Fibroblast of skin of scalp (primary cell): ENCODE measurements around the gene SLC7A9.
A peak's percentile ranks its signal among the peaks of the same experiment; 100 is the strongest.
"Not testable (repeated sequence)": the region's sequence is repeated elsewhere in the genome, so short reads cannot be mapped to it uniquely, and the experiment has no call there.

Source experiments
- DNase-seq: peaks from one replicate; pipeline ENCODE4 v3.0.0-alpha.2; 2013

Gene SLC7A9

GRCh38 chr19:32863301-32863700, 6.3 kb downstream of the SLC7A9 start:
- no peak for DNase-seq

DNA sequence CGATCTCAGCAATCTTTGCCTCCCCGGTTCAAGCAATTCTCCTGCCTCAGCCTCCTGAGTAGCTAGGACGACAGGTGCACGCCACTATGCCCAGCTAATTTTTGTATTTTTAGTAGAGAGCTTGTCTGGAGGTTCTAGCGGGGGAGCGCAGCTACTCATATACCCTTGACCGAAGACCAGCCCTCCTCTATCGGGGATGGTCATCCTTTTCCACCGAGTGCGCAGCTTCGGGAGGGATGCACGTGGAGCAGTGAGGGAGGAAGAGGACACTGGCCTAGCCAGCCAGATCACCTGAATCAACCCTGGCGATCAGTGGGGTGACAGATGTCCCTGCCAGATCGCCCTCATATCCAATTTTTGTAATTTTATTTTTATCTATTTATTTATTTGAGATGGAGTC, 6.8 kb downstream of the SLC7A9 start:
- no peak for DNase-seq

DNA sequence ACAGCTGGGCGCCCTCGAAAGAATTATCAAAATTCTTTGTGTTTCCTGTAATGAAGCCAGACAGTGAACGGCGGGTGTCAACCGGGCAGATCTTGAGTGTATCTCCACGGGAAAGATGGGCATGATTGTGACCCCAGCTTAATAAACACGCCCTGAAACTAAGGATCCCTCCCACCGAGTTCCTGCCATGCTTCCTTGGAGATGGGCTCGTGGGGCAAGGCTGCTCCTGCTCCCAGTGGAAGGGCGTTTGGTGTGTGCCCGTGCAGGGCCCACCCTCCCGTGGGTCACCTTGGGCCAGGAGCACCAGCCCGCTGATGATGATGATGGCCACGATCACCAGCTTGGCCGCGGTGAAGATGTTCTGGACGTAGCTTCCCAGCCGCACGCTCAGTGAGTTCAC, 7.4 kb downstream of the SLC7A9 start:
- DNase-seq = no peak

DNA sequence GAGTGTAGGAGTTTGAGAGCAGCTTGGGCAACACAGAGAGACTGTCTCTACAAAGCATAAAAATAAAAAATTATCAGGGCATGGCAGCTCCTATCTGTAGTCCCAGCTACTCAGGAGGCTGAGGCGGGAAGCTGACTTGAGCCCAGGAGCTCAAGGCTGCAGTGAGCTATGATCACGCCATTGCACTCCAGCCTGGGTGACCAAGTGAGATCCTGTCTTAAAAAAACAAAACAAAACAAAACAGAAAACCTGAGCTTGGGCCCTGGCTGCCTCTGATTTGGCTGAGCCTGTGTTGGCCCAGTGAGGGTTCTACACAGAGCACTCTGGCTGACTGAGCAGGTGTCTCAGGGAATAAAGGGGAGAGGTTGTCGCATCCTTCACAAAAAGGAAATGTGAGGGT, 8.0 kb downstream of the SLC7A9 start:
- no peak for DNase-seq

- no peak for DNase-seq
Observed at GRCh38 chr19:32859591-32859990, 10.0 kb downstream of the SLC7A9 start.

DNA sequence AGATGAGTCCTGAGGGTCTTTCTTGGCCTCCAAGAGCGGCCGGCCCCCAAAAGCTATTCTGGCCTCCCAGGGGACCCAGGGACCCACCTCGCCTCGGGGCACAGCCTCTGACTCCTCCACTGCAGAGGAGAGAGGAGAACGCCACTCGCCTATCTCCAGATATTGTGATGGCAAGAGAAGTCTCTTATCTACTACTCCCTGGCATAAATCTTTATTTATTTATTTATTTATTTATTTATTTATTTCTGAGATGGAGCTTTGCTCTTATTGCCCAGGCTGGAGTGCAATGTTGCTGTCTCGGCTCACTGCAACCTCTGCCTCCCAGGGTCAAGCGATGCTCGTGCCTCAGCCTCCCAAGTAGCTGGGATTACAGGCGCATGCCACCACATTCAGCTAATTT, 11.0 kb downstream of the SLC7A9 start:
- DNase-seq = no peak

DNA sequence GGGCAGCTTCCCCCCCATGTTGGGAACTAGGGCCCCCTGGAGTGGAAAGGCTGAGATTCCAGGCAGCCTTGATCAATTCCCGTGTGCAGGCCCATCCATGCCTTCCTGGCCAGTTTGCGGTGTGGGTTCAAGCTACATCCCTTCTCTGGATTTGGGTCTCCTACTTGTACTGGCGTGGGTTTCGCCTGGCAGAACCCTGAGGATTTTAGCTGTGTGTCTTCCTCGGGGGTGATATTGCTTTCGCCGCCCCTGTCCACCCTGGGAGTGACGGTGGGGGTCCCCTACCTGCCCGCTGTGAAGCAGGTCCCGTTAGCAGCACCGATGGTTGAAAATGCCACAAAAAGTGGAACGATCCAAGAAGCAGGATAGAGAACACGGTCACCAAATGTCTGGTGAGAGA, 11.4 kb downstream of the SLC7A9 start:
- no peak for DNase-seq

DNA sequence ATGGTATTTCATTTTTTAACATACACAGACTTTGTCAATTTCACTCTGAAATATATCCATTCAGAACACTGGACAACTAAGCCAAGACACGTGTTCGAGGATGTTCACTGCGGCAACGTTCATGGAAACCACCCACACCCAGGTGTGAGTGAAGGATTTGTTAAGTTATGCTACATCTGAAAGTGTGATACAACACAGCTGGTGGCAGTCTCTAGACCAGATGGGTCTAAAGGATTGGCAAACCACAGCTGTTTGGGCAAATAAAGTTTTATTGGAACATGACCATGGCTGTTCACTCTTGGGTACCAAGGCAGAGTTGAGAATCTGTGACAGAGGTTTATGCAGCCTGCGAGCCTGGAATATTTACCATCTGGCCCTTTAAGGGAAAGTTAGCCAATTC, 12.0 kb downstream of the SLC7A9 start:
- no peak for DNase-seq

DNA sequence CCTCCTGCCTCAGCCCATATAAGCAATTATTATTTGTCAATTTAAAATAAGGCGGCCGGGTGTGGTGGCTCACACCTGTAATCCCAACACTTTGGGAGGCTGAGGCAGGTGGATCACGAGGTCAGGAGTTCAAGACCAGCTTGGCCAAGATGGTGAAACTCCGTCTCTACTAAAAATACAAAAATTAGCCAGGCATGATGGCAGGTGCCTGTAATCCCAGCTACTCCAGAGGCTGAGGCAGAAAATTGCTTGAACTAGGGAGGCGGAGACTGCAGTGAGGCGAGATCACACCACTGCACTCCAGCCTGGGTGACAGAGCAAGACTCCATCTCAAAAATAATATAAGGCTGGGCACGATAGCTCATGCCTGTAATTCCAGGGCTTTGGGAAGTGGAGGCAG, 12.7 kb downstream of the SLC7A9 start:
- not testable (repeated sequence) for DNase-seq

- DNase-seq = no peak
Observed at GRCh38 chr19:32852216-32852615, 17.4 kb downstream of the SLC7A9 start.

DNA sequence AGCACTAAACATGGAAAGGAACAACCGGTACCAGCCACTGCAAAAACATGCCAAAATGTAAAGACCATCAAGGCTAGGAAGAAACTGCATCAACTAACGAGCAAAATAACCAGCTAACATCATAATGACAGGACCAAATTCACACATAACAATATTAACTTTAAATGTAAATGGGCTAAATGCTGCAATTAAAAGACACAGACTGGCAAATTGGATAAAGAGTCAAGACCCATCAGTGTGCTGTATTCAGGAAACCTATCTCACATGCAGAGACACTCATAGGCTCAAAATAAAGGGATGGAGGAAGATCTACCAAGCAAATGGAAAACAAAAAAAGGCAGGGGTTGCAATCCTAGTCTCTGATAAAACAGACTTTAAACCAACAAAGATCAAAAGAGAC, 21.5 kb downstream of the SLC7A9 start:
- not testable (repeated sequence) for DNase-seq

DNA sequence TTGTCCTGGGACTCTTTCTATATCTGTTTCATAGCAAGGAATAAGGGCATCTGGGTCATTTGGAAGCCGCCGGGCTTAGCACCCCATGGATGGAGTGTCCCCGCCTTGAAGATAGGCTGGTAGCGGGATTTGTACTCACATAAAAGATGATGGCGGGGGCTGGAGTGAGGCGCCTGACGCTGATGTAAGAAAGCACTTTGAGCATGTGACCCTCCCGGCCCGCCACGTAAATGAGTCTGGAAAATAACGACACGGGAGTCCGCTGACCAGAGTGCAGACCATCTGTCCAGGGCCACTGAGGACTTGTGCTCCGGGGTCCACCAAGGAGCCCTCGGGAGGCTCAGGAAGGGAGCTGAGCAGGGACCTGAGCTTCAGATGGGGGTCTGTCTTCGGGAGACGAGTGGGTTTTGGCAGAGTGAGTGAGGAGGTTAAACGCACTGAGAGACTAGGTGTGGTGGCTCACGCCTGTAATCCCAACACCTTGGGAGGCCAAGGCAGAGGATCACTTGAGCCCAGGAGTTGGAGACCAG, 25.8 kb downstream of the SLC7A9 start:
- no peak for DNase-seq

DNA sequence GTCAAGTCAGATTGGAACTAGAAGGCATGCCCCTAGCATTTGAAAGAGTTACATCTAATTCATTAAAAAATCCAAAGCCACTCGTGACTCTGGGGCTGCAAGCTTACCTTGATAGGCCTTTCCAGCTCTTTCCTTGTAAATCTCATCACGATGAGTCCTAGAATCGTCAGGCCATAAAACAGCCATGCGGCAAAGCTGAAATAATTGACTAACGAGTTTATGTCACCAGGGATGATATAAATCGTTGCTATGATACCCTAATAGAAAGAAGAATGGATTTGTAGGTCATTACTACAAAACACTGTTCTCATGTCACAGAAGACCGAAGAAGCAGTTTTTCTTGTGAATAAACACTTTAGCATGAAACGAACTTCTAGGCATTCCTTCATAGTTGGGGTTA, 27.5 kb downstream of the SLC7A9 start:
- DNase-seq = no peak

GRCh38 chr19:32837531-32837930, 32.0 kb downstream of the SLC7A9 start:
- DNase-seq = no peak

DNA sequence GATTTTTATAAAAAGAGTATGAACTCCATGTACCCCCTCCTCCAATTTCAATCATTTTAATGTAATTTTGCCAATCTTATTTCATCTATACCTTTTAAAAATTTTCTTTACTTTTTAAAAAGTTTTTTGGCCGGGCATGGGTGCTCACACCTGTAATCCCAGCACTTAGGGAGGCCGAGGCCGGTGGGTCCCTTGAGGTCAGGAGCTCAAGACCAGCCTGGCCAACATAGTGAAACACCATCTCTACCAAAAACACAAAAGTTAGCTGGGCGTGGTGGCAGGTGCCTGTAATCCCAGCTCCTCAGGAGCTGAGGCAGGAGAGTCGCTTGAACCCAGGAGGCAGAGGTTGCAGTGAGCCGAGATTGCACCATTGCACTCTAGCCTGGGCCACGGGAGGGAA, 36.2 kb downstream of the SLC7A9 start:
- DNase-seq = not testable (repeated sequence)

- not testable (repeated sequence) for DNase-seq
Observed at GRCh38 chr19:32832825-32833224, 36.7 kb downstream of the SLC7A9 start.

DNA sequence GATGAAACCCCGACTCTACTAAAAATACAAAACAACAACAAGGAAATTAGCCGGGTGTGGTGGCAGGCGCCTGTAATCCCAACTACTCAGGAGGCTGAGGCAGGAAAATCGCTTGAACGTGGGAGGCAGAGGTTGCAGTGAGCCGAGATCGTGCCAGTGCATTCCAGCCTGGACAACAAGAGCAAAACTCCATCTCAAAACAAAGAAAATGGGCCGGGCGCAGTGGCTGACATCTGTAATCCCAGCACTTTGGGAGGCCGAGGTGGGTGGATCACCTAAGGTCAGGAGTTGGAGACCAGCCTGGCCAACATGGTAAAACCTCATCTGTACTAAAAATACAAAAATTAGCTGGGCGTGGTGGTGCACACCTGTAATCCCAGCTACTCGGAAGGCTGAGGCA, 37.5 kb downstream of the SLC7A9 start:
- DNase-seq = not testable (repeated sequence)

DNA sequence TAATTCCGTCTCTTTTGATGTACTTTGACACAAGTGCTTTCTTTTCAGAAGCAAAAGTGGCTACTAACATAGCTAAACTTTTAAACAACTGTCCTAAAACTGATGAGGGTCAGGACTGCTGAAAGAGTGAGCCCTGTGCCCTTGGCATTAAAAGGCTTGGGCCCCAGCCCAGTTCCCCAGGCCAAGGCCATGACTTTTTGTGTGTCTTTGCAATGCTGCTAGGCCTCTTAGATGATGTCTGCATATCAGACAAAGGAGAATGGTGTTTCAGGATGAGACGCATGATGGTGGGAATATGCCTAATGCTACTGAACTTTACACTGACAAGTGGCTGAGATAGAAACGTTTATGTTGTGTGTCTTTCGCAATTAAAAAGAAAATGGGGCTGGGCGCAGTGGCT, 38.0 kb downstream of the SLC7A9 start:
- DNase-seq = no peak

- DNase-seq = peak; percentile 50
Observed at GRCh38 chr19:32830231-32831014, 39.1 kb downstream of the SLC7A9 start.

DNA sequence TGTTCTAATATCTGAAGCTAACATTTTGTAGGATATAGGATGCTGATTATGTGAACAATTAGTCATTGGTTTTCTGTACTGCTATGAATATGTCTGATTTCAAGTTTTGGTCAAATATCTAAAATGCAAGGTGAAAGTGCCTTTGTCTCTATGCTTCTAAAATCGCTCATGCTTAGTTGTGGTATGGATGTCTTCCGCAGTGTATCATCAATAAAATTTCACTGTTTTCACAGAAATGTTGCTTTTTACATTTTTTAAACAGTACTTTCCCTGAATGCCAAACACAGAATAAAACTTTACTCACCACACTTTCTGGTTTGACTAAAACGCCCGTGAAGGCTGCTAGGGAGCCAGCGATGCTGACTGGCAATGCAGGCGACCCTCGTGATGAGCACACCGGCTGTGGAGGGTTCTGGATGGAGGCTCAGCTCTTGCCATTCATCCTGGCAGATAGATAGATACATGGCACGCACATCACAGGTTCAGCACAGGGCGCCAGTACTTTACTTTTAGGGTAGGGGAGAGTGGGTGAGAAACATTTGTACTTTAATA, 40.1 kb downstream of the SLC7A9 start:
- no peak for DNase-seq

DNA sequence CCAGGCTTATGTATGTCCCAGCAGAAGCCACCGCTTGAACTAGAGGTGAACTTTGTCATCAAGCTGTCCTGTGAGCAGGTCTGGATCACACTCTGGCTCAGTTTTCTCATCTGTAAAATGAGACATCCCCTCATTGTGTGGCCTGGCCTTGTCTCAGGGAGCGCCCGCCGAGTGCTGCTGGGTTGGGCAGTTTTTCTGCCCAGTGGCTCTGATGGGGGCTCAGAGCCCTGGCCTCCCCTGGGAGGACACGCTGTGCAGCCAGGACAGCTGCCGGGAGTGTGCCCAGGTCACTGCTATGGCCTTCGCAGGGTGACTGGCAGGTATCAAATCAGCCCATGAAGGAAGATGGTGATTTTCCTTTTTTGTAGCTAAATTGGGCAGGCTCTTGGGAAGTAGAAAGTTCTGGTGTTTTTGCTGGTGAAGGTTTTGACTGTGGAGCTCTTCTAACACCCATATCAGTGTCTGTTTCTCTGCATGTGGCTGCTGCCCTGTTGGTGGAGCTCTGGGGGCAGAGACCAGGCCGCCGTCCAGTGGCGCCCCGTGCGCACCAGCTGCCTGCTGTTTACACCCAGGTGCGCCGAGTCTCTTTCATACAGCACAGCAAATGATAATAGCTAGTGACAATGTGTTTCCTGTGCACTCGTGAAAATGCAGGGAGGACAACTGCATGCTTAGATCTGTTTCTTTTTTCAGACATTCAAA, 40.8 kb downstream of the SLC7A9 start:
- DNase-seq = no peak

GRCh38 chr19:32828139-32828538, 41.4 kb downstream of the SLC7A9 start:
- DNase-seq = no peak

DNA sequence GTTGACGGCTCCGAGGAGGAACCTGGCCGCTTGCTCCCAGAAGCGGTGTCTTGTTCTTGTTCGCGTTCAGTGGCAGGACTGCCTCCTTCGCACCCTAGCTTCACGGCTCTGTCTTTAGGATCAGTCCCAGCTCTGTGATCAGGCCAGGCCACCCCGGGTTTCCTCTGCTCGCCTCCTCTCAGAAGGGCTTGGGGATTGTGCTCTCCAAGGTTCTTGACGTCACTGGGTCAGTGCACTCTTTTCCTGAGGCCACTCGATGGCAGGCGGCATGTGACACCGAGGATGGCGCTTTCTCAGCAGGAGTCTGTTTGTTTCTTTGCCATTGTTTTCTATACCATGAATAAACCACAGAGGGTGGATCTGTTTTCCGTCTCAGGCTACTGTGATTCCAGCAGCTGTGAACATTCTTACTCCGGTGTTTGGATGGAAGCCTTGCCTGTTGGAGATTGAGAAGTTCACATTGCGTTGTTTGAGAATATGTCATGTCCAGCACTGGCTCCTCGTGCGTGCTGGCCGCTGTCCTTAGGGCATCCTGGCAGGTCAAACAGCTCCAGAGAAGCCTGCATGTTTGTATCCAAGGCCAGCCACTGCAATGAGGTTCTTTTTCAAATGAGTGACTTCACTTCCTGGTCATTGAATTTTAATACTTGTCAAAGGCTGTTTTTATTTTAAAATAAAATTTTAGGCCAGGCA, 44.5 kb downstream of the SLC7A9 start:
- no peak for DNase-seq
